ENCODE results near the gene PFKL.

Gene PFKL

DNA sequence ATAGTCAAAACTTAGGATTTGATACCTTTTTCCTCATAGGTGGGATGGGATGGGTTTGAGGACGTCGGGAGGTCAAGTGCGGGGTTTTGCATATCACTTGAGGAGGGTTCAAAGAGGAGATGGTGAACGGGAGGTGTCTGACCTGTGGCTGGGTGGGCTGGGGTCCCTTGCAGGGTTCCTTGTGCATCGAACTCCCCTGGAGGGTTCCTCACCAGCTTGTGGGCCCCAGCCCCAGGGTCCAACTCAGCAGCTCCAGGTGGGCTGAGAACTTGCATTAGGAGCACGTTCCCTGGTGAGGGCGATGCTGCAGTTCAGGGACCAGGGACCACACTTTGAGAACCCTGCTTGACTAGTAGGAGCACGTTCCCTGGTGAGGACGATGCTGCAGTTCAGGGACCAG lies 76.8 kb downstream of the PFKL start:
- no peak for TF ChIP-seq TAF1 (IDR thresholded peaks at IDR 0.05; ENCODE audit: low read depth)
- no peak for TF ChIP-seq REST (IDR thresholded peaks at IDR 0.05; ENCODE audit: low read depth)
